NCI-H510A treated with DMSO at 0.1 percent for 48 hours (cell line): ENCODE results near the gene CLEC7A.

Source experiments
- DNase-seq: peaks from one replicate; lab custom pipeline; 2025; lab: John Stamatoyannopoulos, UW

The CLEC7A gene

GRCh38 chr12:10130042-10130441 is at the start of gene CLEC7A:
TSS of gene CLEC7A (minus strand) at chr12:10130199. CDS start at chr12:10130082, 117 bp downstream.
- peak; percentile 25 for DNase-seq

GRCh38 chr12:10179776-10180181 is 49.8 kb upstream of the CLEC7A start:
- DNase-seq = no peak

GRCh38 chr12:10178821-10179220 is 48.8 kb upstream of the CLEC7A start, which contains the start of gene TMEM52B:
TSS of gene TMEM52B (plus strand) at chr12:10179032. CDS start at chr12:10179575, 543 bp downstream.
- no peak for DNase-seq

- no peak for DNase-seq
Observed at GRCh38 chr12:10175846-10176636, 46.0 kb upstream of the CLEC7A start.

- DNase-seq = no peak
Observed at GRCh38 chr12:10174986-10175614, 45.1 kb upstream of the CLEC7A start.

GRCh38 chr12:10171973-10172728 is 42.2 kb upstream of the CLEC7A start, which contains the start of gene OLR1:
TSS of gene OLR1 (minus strand) at chr12:10172132. CDS start at chr12:10172077, 55 bp downstream.
- DNase-seq = no peak

GRCh38 chr12:10170216-10170615 is 40.2 kb upstream of the CLEC7A start:
- no peak for DNase-seq

- no peak for DNase-seq
Observed at GRCh38 chr12:10169104-10169503, 39.1 kb upstream of the CLEC7A start.

GRCh38 chr12:10167599-10167998 is 37.6 kb upstream of the CLEC7A start:
- no peak for DNase-seq

GRCh38 chr12:10165421-10165820 is 35.4 kb upstream of the CLEC7A start:
- DNase-seq = no peak

- DNase-seq = no peak
Observed at GRCh38 chr12:10163084-10163483, 33.1 kb upstream of the CLEC7A start.

- no peak for DNase-seq
Observed at GRCh38 chr12:10160617-10161385, 30.8 kb upstream of the CLEC7A start.

GRCh38 chr12:10159280-10159679 is 29.3 kb upstream of the CLEC7A start:
- DNase-seq = no peak

GRCh38 chr12:10158406-10158805 is 28.4 kb upstream of the CLEC7A start:
- no peak for DNase-seq

GRCh38 chr12:10155966-10156365 is 26.0 kb upstream of the CLEC7A start:
- no peak for DNase-seq

- DNase-seq = no peak
Observed at GRCh38 chr12:10154145-10154496, 24.1 kb upstream of the CLEC7A start.

- peak; percentile 74 for DNase-seq
Observed at GRCh38 chr12:10153271-10154144, 23.5 kb upstream of the CLEC7A start.

GRCh38 chr12:10151621-10152020 is 21.6 kb upstream of the CLEC7A start:
- no peak for DNase-seq

GRCh38 chr12:10147714-10148403 is 17.9 kb upstream of the CLEC7A start:
- no peak for DNase-seq

- no peak for DNase-seq
Observed at GRCh38 chr12:10142976-10143589, 13.1 kb upstream of the CLEC7A start.
